Cardiac fibroblast (primary cell): ENCODE results near the gene KRT1.

Experiments used
- DNase-seq, 2 donors: peaks; one replicate each; pipeline versions ENCODE4 v3.0.0 to v3.0.0-alpha.2; 2010; ENCODE audit warnings: low read depth in 2 of 2
- H3K4me3 ChIP-seq, 2 donors: replicated peaks in 1 of 2; 1 replicate in 1 of 2; 2 replicates in 1 of 2; pipeline ENCODE4 v1.5.1; 2011; ENCODE audit warnings: low read depth in 2 of 2, low read length in 2 of 2, mild to moderate bottlenecking in 2 of 2, moderate library complexity in 1 of 2
- TF ChIP-seq, protein P1 (sequence below): IDR thresholded peaks from one replicate; pipeline ENCODE4 v1.5.1; 2011; ENCODE audit warnings: low read depth, mild to moderate bottlenecking, low read length, inconsistent platforms

The KRT1 gene

GRCh38 chr12:52680363-52680762 is at the start of gene KRT1:
Gene KRT1, minus strand, starts transcription at chr12:52680407. Its CDS starts 59 bp downstream, at chr12:52680348.
- no peak within 1 kb of the TSS for H3K4me3 ChIP-seq
- DNase-seq, result no peak
- TF ChIP-seq, protein P1, sequence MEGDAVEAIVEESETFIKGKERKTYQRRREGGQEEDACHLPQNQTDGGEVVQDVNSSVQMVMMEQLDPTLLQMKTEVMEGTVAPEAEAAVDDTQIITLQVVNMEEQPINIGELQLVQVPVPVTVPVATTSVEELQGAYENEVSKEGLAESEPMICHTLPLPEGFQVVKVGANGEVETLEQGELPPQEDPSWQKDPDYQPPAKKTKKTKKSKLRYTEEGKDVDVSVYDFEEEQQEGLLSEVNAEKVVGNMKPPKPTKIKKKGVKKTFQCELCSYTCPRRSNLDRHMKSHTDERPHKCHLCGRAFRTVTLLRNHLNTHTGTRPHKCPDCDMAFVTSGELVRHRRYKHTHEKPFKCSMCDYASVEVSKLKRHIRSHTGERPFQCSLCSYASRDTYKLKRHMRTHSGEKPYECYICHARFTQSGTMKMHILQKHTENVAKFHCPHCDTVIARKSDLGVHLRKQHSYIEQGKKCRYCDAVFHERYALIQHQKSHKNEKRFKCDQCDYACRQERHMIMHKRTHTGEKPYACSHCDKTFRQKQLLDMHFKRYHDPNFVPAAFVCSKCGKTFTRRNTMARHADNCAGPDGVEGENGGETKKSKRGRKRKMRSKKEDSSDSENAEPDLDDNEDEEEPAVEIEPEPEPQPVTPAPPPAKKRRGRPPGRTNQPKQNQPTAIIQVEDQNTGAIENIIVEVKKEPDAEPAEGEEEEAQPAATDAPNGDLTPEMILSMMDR, result no peak

GRCh38 chr12:52729147-52729546 is 48.9 kb upstream of the KRT1 start:
- no peak for DNase-seq
- no peak overlapping the region for H3K4me3 ChIP-seq
- TF ChIP-seq, protein P1, result no peak

DNA sequence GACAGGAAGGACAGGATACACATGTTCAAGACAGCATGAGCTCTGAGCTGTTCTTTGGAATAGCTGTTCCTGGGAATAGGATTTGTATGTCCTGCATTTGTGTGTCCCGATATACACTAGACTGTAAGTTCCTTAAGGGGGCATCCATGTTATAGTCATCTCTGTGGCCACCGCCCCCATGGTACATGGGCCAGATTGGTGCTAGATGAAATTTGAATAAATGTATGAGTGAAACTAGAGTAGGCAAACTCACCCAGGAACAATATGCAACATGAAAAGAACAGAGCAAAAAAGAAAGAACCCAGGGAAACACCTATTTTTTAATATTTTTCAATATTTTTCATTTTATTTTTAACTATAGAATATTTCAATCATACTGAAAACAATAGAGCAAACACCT is 48.2 kb upstream of the KRT1 start:
- no peak overlapping the region for H3K4me3 ChIP-seq
- no peak for DNase-seq
- TF ChIP-seq, protein P1, result no peak

GRCh38 chr12:52727037-52727436 is 46.8 kb upstream of the KRT1 start:
- H3K4me3 ChIP-seq, result no peak overlapping the region
- TF ChIP-seq, protein P1, result no peak

DNA sequence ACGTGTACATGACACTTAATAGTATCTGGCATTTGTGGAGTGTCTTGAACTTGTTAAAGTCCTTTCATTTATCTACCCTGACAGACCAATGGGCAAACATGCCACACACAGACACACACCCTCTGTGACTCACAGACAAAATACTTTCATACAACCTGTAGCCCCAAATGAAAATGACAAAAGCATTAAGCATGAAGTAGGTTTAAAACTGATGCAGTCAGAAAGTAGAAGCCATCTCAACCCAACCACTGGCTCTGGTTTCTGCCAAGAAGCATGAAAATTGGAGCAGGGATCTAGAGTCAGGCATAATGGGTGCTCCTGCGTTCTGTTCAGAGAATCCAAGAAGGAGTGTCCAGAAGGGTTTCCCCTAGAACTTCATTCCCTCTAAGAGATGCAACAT is 46.2 kb upstream of the KRT1 start:
- DNase-seq, result no peak
- no peak overlapping the region for H3K4me3 ChIP-seq
- TF ChIP-seq, protein P1, result no peak

More at GRCh38 chr12:52727037-52727436, 46.8 kb upstream of the KRT1 start:
- no peak for DNase-seq

- H3K4me3 ChIP-seq, result no peak overlapping the region
- DNase-seq, result no peak
- TF ChIP-seq, protein P1, result no peak
These were observed 44.2 kb upstream of the KRT1 start for GRCh38 chr12:52724384-52724783.

- H3K4me3 ChIP-seq, result no peak overlapping the region
- TF ChIP-seq, protein P1, result no peak
- DNase-seq, result no peak
These were observed 42.5 kb upstream of the KRT1 start for GRCh38 chr12:52722680-52723079.
